HG03039 (cell line): ENCODE data around the gene SIRT1.
A peak's percentile ranks its signal among the peaks of the same experiment; 100 is the strongest.
"Not testable (repeated sequence)": the region's sequence is repeated elsewhere in the genome, so short reads cannot be mapped to it uniquely, and the experiment has no call there.

Experiments used
- ATAC-seq: cut with Tn5 transposase; IDR thresholded peaks from one replicate; pipeline ENCODE4 v1.9.1; 2021; ENCODE audit warnings: mild to moderate bottlenecking, moderate library complexity; ENCODE audit not compliant: unreplicated experiment

Gene SIRT1

GRCh38 chr10:67875340-67876238 lies 8.9 kb upstream of the SIRT1 start:
- ATAC-seq, result no peak

GRCh38 chr10:67877421-67877820 lies 7.0 kb upstream of the SIRT1 start:
- not testable (repeated sequence) for ATAC-seq

GRCh38 chr10:67878133-67878532 lies 6.3 kb upstream of the SIRT1 start:
- ATAC-seq, result no peak

DNA sequence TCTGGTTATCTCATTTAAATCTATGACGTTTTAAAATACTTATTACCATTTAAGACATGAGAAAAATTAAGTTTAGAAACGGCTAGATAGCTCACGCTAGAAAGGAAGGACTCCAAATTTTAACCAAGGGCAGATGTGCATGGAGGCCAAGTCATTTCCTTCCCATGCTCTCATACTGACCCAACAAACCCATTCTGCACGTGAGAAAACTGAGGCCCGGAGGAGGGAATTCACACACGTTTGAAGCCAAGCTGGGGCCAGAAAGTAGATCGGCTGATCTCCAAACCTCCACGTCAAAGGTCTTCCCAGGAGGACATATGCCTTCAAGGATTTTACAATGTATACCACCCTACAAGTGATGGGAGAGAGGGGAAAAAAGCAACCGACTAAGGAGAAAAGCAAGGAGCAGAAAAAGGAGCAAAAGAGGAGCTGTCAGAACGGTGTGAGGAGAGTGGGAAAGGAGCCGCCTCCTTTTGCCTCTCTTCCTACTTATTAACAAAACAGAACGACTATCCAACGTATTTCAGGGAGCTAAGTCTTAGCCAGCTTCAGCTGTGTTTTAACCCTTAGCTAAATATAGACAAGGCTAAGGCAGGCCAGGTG lies 645 bp upstream of the SIRT1 start:
- no peak for ATAC-seq

DNA sequence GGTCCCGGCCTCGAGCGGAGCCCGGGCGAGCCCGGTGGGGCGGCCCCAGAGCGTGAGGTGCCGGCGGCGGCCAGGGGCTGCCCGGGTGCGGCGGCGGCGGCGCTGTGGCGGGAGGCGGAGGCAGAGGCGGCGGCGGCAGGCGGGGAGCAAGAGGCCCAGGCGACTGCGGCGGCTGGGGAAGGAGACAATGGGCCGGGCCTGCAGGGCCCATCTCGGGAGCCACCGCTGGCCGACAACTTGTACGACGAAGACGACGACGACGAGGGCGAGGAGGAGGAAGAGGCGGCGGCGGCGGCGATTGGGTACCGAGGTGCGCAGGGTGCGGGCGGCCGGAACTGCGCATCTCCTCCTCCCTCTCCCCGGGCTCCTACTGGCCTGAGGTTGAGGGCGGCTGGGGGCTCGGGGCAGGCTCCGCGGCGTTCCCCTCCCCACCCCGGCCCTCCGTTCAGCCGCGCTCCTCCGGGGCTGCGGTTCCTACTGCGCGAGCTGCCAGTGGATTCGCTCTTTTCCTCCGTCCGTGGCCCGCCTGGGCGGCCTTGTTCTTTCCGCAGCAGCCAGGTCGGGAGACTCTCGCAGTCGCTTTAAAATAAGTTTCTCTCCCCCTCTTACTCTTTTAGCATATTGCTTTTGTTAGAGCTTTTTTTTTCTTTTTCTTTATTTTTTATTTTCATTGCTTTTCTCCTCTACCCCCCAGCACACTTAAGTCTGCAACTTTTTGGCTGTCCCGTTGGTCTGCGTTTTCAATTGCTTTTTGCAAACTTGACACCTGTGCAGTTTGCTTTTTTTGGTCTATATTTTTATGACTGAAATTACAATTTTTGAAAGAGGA lies 600 bp downstream of the SIRT1 start:
- peak; percentile 56 for ATAC-seq

DNA sequence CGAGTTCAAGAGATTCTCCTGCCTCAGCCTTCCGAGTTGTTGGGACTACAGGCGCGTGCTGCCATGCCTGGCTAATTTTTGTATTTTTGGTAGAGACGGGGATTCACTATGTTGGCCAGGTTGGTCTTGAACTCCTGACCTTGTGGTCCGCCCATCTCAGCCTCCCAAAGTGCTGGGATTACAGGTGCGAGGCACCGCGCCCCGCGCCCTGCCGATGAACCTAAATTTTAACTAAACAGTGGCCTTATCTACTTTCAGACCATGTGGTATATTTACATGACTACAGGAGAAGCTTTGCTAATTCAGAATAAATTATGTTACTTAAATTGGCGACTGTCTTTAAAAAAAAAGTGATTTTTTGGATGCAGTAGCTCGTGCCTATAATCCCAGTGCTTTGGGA lies 9.2 kb downstream of the SIRT1 start:
- no peak for ATAC-seq

DNA sequence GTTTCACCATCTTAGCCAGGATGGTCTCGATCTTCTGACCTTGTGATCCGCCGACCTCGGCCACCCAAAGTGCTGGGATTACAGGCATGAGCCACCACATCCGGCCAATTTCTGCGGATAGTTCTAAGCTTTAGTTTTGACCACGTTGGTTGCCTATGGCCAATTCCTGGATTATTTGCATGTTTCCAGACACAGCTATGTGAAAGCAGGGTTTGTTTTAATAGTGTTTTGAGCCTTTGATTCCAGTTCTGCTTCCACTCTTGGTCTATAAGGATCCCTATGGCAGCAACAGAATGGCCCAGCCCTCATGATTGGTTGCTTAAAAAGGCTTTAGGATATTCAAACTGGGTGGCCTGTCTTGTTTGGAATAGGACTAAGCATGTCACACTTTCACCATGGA lies 19.1 kb downstream of the SIRT1 start:
- ATAC-seq, result no peak

DNA sequence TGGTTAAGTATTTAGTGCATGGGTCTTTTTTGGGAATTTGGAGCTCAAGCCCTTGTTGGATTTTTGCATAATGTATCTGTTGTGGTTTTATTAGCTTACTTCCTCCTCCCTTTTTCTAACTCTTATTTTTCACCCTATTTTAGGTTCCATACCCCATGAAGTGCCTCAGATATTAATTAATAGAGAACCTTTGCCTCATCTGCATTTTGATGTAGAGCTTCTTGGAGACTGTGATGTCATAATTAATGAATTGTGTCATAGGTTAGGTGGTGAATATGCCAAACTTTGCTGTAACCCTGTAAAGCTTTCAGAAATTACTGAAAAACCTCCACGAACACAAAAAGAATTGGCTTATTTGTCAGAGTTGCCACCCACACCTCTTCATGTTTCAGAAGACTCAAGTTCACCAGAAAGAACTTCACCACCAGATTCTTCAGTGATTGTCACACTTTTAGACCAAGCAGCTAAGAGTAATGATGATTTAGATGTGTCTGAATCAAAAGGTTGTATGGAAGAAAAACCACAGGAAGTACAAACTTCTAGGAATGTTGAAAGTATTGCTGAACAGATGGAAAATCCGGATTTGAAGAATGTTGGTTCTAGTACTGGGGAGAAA lies 28.0 kb downstream of the SIRT1 start:
- no peak for ATAC-seq

GRCh38 chr10:67914777-67915340 lies 30.4 kb downstream of the SIRT1 start:
- ATAC-seq, result no peak

GRCh38 chr10:67917169-67917568 lies 32.7 kb downstream of the SIRT1 start:
- no peak for ATAC-seq

DNA sequence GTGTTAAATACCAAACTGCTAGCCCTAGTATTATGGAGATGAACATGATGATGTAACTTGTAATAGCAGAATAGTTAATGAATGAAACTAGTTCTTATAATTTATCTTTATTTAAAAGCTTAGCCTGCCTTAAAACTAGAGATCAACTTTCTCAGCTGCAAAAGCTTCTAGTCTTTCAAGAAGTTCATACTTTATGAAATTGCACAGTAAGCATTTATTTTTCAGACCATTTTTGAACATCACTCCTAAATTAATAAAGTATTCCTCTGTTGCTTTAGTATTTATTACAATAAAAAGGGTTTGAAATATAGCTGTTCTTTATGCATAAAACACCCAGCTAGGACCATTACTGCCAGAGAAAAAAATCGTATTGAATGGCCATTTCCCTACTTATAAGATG lies 33.2 kb downstream of the SIRT1 start:
- ATAC-seq, result no peak

- ATAC-seq, result no peak
These were observed 36.6 kb downstream of the SIRT1 start for GRCh38 chr10:67921065-67921464.

DNA sequence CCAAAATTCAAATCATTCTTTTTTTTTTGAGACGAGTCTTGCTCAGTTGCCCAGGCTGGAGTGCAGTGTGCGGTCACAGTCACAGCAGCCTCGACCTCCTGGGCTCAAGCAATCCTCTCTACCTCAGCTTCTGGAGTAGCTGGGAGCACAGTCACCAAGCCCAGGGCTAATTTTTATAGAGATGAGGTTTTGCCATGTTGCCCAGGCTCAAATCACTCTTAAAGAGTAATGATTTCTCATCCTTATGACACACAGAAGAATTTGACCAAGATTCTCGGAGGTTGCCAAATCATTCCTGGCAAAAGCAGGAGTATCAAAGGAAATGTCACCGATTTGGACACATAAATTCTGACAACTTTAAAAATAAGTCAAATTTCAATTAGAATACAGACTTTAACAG lies 39.1 kb downstream of the SIRT1 start:
- no peak for ATAC-seq

DNA sequence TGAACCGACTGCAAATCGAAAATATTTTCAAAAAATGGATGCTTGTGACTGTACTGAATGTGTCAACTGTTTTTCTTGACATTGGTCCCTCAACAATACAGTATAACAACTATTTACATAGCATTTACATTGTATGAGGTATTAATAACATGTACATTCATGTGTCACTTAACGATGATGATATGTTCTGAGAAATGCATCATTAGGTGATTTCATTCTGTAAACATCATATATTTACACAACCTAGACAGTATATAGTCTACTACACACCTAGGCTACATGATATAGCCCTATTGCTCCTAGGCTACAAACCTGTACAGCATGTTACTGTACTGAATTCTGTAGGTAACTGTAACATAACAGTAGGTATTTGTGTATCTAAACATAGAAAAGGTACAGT lies 39.7 kb downstream of the SIRT1 start:
- no peak for ATAC-seq

DNA sequence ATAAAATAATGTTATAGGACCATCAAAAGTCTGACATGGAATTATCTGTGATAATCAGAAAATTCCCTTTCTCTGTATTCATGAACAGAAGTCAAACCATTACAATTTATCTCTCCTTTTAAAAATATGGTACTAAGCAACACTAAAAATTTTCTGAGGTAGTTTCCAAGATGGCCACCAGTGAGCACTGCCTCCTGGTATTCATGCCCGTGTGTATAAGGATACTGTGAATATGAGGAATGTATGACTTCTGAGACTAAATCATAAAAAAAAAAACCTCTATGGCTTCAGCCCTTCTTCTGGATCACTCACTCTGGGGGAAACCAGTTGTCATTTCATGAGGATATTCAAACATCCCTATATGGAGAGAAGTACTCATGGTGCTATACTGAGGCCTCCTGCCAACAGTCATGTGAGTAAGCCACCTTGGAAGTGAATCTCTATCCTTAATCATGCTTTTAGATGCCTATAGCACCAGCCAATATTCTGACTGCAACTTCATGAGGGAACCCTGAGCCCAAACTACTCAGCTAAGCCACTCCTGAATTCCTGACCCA lies 41.1 kb downstream of the SIRT1 start:
- ATAC-seq, result no peak

GRCh38 chr10:67926951-67927350 lies 42.5 kb downstream of the SIRT1 start:
- no peak for ATAC-seq

DNA sequence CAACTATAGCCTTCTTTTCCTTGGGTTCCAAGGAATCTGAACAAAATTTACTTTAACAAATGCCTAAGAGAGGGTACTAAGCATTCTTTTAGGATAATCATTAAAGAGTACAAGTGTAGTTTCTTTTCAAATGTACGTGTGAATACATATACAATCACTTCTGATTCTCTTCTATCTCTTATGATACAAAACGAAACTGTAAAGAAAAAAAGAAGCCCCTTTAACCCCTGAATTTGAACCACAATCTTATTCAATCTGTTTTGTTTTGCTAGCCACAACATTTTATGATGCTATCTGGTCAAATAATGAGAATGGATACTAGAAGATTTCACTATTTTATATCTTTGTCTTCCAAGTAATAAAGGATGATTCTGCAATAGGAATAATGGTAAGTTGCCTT lies 48.7 kb downstream of the SIRT1 start:
- ATAC-seq, result no peak

- ATAC-seq, result no peak
These were observed 49.9 kb downstream of the SIRT1 start for GRCh38 chr10:67934336-67934735.

- no peak for ATAC-seq
These were observed 50.8 kb downstream of the SIRT1 start for GRCh38 chr10:67935223-67935622.

DNA sequence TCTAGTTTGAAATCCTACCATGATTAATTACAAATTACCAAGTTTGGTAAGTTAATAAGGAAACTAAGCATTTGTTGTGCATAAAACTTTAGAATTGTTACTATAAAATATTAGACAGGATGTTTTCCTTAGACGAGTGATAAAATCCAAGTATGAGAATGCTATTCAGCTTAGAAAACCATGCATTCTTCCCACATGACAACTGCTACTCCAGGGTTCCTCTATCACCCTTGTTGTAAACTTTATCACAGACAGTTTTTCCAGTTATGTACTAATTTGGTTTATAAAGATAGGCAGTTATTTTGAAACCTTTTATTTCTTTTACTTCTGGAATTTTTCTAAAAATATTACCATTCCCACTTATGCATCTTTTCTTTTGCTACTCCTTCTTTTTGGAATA lies 52.0 kb downstream of the SIRT1 start:
- no peak for ATAC-seq

DNA sequence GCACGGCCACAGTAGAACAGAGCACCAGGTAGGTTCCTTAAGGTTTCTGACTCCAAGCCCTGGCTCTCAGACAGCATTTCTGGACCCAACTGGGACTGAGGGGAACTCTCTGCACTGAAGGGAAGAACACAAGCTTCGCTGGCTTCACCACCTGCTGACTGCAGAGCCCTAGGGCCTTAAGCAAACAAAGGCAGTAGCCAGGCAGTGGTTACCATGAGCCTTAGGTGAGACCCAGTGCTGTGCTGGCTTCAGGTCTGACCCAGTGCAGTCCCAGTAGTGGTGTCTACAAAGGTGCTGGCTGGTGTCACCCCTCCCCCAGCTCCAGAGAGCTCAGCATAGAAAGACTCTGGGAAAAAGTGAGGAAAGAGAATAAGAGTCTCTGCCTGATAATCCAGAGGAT lies 59.5 kb downstream of the SIRT1 start:
- ATAC-seq, result no peak
